Trophoblast cell (in vitro differentiated cells and primary cell): ENCODE data around the gene ZP1.
A peak's percentile ranks its signal among the peaks of the same experiment; 100 is the strongest.

ENCODE experiments used
- DNase-seq, 2 donors: peaks; one replicate each; pipeline ENCODE4 v3.0.0-alpha.2; 2016
- H2AFZ ChIP-seq: 2 replicates; pipeline ENCODE4 v1.6.1; 2013; ENCODE audit warnings: low read length, moderate library complexity, mild to moderate bottlenecking; ENCODE audit not compliant: insufficient read depth, poor library complexity
- H2AK5ac ChIP-seq: 2 replicates; pipeline ENCODE4 v1.6.1; 2013; ENCODE audit warnings: mild to moderate bottlenecking, low read length
- H2BK120ac ChIP-seq: 2 replicates; pipeline ENCODE4 v1.6.1; 2013; ENCODE audit warnings: low read length, mild to moderate bottlenecking, moderate library complexity; ENCODE audit not compliant: insufficient read depth, poor library complexity
- H2BK12ac ChIP-seq: 2 replicates; pipeline ENCODE4 v1.6.1; 2013; ENCODE audit warnings: mild to moderate bottlenecking, low read length, moderate library complexity
- H2BK5ac ChIP-seq: 2 replicates; pipeline ENCODE4 v1.6.1; 2013; ENCODE audit warnings: low read length, low read depth, moderate library complexity, mild to moderate bottlenecking; ENCODE audit not compliant: poor library complexity
- H3K14ac ChIP-seq: 2 replicates; pipeline ENCODE4 v1.6.1; 2013; ENCODE audit warnings: mild to moderate bottlenecking, low read length
- H3K18ac ChIP-seq: 2 replicates; pipeline ENCODE4 v1.6.1; 2013; ENCODE audit warnings: mild to moderate bottlenecking, low read length
- H3K23ac ChIP-seq: 2 replicates; pipeline ENCODE4 v1.6.1; 2013; ENCODE audit warnings: low read length
- H3K27ac ChIP-seq: 2 replicates; pipeline ENCODE4 v1.5.1; 2013; ENCODE audit warnings: low read depth, mild to moderate bottlenecking, inconsistent platforms, low read length, moderate library complexity
- H3K27me3 ChIP-seq: 2 replicates; pipeline ENCODE4 v1.6.1; 2013; ENCODE audit warnings: inconsistent platforms, mild to moderate bottlenecking, low read length, moderate library complexity; ENCODE audit not compliant: insufficient read depth
- H3K36me3 ChIP-seq, 2 experiments: 1 replicate in 1 of 2; 2 replicates in 1 of 2; pipeline ENCODE4 v1.6.1; 2013; ENCODE audit warnings: low read length in 2 of 2, mild to moderate bottlenecking in 2 of 2, moderate library complexity in 1 of 2; ENCODE audit not compliant: insufficient read depth in 2 of 2, control insufficient read depth in 1 of 2
- H3K4ac ChIP-seq: 2 replicates; pipeline ENCODE4 v1.6.1; 2013; ENCODE audit warnings: low read depth, mild to moderate bottlenecking, low read length, moderate library complexity
- H3K4me1 ChIP-seq, 2 experiments: 1 replicate in 1 of 2; 2 replicates in 1 of 2; pipeline ENCODE4 v1.6.1; 2013; ENCODE audit warnings: low read length in 2 of 2, mild to moderate bottlenecking in 2 of 2, moderate library complexity in 1 of 2; ENCODE audit not compliant: insufficient read depth in 2 of 2, control insufficient read depth in 1 of 2
- H3K4me2 ChIP-seq: 2 replicates; pipeline ENCODE4 v1.6.1; 2013; ENCODE audit warnings: inconsistent platforms, mild to moderate bottlenecking, low read length, moderate library complexity
- H3K4me3 ChIP-seq: 2 replicates; pipeline ENCODE4 v1.5.1; 2013; ENCODE audit warnings: mild to moderate bottlenecking, low read depth, low read length, inconsistent platforms
- H3K79me1 ChIP-seq: one replicate; pipeline ENCODE4 v1.6.1; 2013; ENCODE audit warnings: low read length
- H3K79me2 ChIP-seq: 2 replicates; pipeline ENCODE4 v1.6.1; 2013; ENCODE audit warnings: low read length, mild to moderate bottlenecking; ENCODE audit not compliant: control insufficient read depth, insufficient read depth, poor library complexity
- H3K9ac ChIP-seq: 2 replicates; pipeline ENCODE4 v1.6.1; 2013; ENCODE audit warnings: mild to moderate bottlenecking, low read length
- H3K9me3 ChIP-seq: 2 replicates; pipeline ENCODE4 v1.6.1; 2013; ENCODE audit warnings: low read depth, mild to moderate bottlenecking, control low read depth, inconsistent platforms, low read length; ENCODE audit not compliant: insufficient read depth
- H4K12ac ChIP-seq: 2 replicates; pipeline ENCODE4 v1.6.1; 2013; ENCODE audit warnings: low read depth, mild to moderate bottlenecking, low read length, moderate library complexity
- H4K8ac ChIP-seq: 2 replicates; pipeline ENCODE4 v1.6.1; 2013; ENCODE audit warnings: low read depth, mild to moderate bottlenecking, low read length, moderate library complexity
- H4K91ac ChIP-seq: one replicate; pipeline ENCODE4 v1.6.1; 2013; ENCODE audit warnings: low read depth, mild to moderate bottlenecking, low read length, moderate library complexity
- WGBS: extraction: QIAGEN DNeasy Blood & Tissue Kit; methylation state at CpG from one replicate; pipeline ENCODE4 v1.1.7; 2013; ENCODE audit warnings: missing lambda C conversion rate; ENCODE audit not compliant: insufficient read length, insufficient coverage; ENCODE audit errors: extremely low coverage; 5-methylcytosine and 5-hydroxymethylcytosine counted together

The ZP1 gene

GRCh38 chr11:60847281-60847680, 20.1 kb upstream of the ZP1 start:
- H4K8ac ChIP-seq, result no peak overlapping the region
- peaks cover 36 to 42% of the 10 kb centered on the region in 2 experiments for H3K36me3 ChIP-seq
- H4K12ac ChIP-seq, result no peak overlapping the region
- H3K4me1 ChIP-seq, result peaks cover 8 to 13% of the 10 kb centered on the region in 2 experiments
- H2BK5ac ChIP-seq, result no peak overlapping the region
- no peak overlapping the region for H3K14ac ChIP-seq
- H3K79me2 ChIP-seq, result peaks cover 6% of the 10 kb centered on the region
- no peak overlapping the region for H4K91ac ChIP-seq
- no peak for DNase-seq
- H3K18ac ChIP-seq, result no peak overlapping the region
- H3K4ac ChIP-seq, result no peak overlapping the region
- no peak overlapping the region for H2BK12ac ChIP-seq
- no peaks in the 10 kb centered on the region for H3K27me3 ChIP-seq
- H3K4me2 ChIP-seq, result no peak overlapping the region
- no peak overlapping the region for H3K9ac ChIP-seq
- no peak overlapping the region for H2BK120ac ChIP-seq
- WGBS, result no CpG with 5 or more reads among the region's 13 CpGs
- H2AFZ ChIP-seq, result no peak overlapping the region
- H3K27ac ChIP-seq, result no peak overlapping the region
- no peak overlapping the region for H3K23ac ChIP-seq
- H3K79me1 ChIP-seq, result peaks cover 2% of the 10 kb centered on the region
- no peak overlapping the region for H3K4me3 ChIP-seq
- peaks cover 5% of the 10 kb centered on the region for H3K9me3 ChIP-seq
- no peak overlapping the region for H2AK5ac ChIP-seq

DNA sequence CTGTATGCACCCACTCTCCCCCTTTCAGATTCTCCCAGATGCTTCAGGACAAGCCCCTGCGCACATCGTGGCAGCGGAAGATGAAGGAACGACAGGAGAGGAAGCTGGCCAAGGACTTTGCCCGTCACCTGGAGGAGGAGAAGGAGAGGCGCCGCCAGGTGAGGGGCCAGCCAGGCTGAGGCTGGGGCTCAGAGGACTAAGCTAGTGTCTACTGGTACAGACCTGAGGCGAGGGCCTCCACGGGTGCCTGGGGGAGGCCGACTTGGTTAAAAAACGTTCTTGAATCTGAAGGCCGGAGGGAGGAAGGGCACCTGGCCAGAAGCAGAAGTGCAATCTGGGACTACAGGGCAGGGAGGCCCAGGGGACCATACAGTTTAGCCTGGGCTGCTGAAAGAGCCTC, 19.4 kb upstream of the ZP1 start:
- peaks cover 8 to 10% of the 10 kb centered on the region in 2 experiments for H3K4me1 ChIP-seq
- no peaks in the 10 kb centered on the region for H3K27me3 ChIP-seq
- no peak overlapping the region for H4K8ac ChIP-seq
- no peak overlapping the region for H4K12ac ChIP-seq
- no peak overlapping the region for H3K9ac ChIP-seq
- peaks cover 38 to 44% of the 10 kb centered on the region in 2 experiments for H3K36me3 ChIP-seq
- no peak overlapping the region for H3K4ac ChIP-seq
- no peak overlapping the region for H2BK120ac ChIP-seq
- peaks cover under 1% of the 10 kb centered on the region for H3K79me2 ChIP-seq
- H3K27ac ChIP-seq, result no peak overlapping the region
- H2AFZ ChIP-seq, result no peak overlapping the region
- DNase-seq, result no peak
- H2BK5ac ChIP-seq, result no peak overlapping the region
- no peak overlapping the region for H3K18ac ChIP-seq
- no peaks in the 10 kb centered on the region for H3K79me1 ChIP-seq
- no CpG with 5 or more reads among the region's 12 CpGs for WGBS
- no peak overlapping the region for H4K91ac ChIP-seq
- no peak overlapping the region for H3K14ac ChIP-seq
- H3K4me2 ChIP-seq, result no peak overlapping the region
- H2AK5ac ChIP-seq, result no peak overlapping the region
- peaks cover 7% of the 10 kb centered on the region for H3K9me3 ChIP-seq
- no peak overlapping the region for H3K23ac ChIP-seq
- no peak overlapping the region for H2BK12ac ChIP-seq
- H3K4me3 ChIP-seq, result no peak overlapping the region

- Histone ChIP-seq H3K27ac (no peak overlapping the region), H3K36me3 (peaks cover 38 to 46% of the 10 kb centered on the region in 2 experiments), H2AK5ac (no peak overlapping the region), H2BK120ac (no peak overlapping the region), H2AFZ (no peak overlapping the region), H4K91ac (no peak overlapping the region), H3K9ac (peak overlapping the region; percentile 57), H3K18ac (no peak overlapping the region), H3K27me3 (no peaks in the 10 kb centered on the region), H3K9me3 (peaks cover 7% of the 10 kb centered on the region), H4K12ac (no peak overlapping the region), H3K4ac (no peak overlapping the region), H3K79me2 (no peaks in the 10 kb centered on the region), H3K4me2 (no peak overlapping the region), H2BK5ac (no peak overlapping the region), H3K79me1 (no peaks in the 10 kb centered on the region), H4K8ac (no peak overlapping the region), H3K14ac (no peak overlapping the region), H3K4me1 (peaks cover 3 to 6% of the 10 kb centered on the region in 2 experiments), H3K23ac (no peak overlapping the region), H3K4me3 (peak overlapping the region; percentile 18), H2BK12ac (no peak overlapping the region)
- DNase-seq, result no peak
- no CpG with 5 or more reads among the region's 10 CpGs for WGBS
Measured at GRCh38 chr11:60848714-60849151, 18.6 kb upstream of the ZP1 start.

DNA sequence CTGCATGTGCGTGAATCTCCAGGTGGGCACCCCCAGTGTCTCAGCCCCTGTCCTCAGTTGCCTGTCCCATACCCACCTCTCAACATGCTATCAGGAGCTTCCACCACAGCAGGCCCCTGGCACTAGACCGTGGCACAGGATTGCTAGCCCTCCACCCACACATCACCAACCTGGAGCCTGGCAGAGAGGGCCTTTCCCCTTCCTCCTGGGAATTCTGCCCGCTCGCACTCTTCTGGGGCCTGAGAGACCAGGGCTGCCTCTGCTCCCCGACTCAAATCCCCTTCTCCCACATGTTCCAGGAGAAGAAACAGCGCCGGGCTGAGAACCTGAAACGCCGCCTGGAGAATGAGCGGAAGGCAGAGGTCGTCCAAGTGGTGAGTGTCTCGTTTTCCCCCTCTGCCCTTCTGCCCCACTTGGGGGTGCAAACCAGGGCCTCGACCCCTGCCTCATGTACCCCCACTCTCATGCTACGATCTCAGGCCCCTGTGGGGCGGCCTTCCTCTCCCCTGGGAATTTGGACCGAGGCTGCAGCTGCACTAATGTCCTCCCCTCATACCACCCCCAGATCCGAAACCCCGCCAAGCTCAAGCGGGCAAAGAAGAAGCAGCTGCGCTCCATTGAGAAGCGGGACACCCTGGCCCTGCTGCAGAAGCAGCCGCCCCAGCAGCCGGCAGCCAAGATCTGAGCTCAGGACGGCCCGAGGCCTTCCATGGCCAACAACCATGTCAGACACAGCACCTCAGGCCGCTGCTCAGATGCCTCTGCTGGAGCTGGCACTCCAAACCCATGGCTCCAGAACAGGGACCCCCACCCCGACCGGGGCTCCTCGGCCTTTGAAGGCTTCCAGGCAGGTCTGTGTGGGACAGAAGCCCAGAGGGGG, 17.5 kb upstream of the ZP1 start:
- H3K14ac ChIP-seq, result no peak overlapping the region
- peaks cover 7% of the 10 kb centered on the region for H3K9me3 ChIP-seq

More for the DNA sequence above, 17.5 kb upstream of the ZP1 start:
- H3K9ac ChIP-seq, result no peak overlapping the region
- no peak overlapping the region for H4K91ac ChIP-seq
- H3K27me3 ChIP-seq, result no peaks in the 10 kb centered on the region
- H2BK5ac ChIP-seq, result no peak overlapping the region
- H3K79me2 ChIP-seq, result no peaks in the 10 kb centered on the region
- H3K4me1 ChIP-seq, result no peaks in the 10 kb centered on the region
- H2BK120ac ChIP-seq, result no peak overlapping the region
- WGBS, result no CpG with 5 or more reads among the region's 29 CpGs
- H4K12ac ChIP-seq, result no peak overlapping the region
- no peak overlapping the region for H2AK5ac ChIP-seq
- H3K4ac ChIP-seq, result no peak overlapping the region
- no peak overlapping the region for H2AFZ ChIP-seq
- H3K23ac ChIP-seq, result no peak overlapping the region
- peaks cover 38 to 46% of the 10 kb centered on the region in 2 experiments for H3K36me3 ChIP-seq
- no peak overlapping the region for H3K18ac ChIP-seq
- H3K79me1 ChIP-seq, result no peaks in the 10 kb centered on the region
- no peak overlapping the region for H3K4me2 ChIP-seq
- no peak overlapping the region for H3K27ac ChIP-seq
- H3K4me3 ChIP-seq, result no peak overlapping the region
- DNase-seq, result no peak
- no peak overlapping the region for H4K8ac ChIP-seq
- no peak overlapping the region for H2BK12ac ChIP-seq
